Fibroblast of villous mesenchyme (primary cell): ENCODE measurements around the gene FOXN1. TPM values are rescaled to one million over a fixed set of nuclear protein-coding genes. Genes with fewer than 3 reads are reported as not detected.
A peak's percentile ranks its signal among the peaks of the same experiment; 100 is the strongest.

Experiments
- DNase-seq: peaks from one replicate; pipeline ENCODE4 v3.0.0-alpha.2; 2010; ENCODE audit warnings: low read depth
- H3K4me3 ChIP-seq: 2 replicates; pipeline ENCODE4 v1.5.1; 2011; ENCODE audit warnings: low read depth, mild to moderate bottlenecking, low read length
- CTCF ChIP-seq: IDR thresholded peaks from 2 replicates; pipeline ENCODE4 v1.5.1; 2012; ENCODE audit warnings: low read depth, mild to moderate bottlenecking, low read length; ENCODE audit not compliant: insufficient read depth
- total RNA-seq: library from RNA; depleted of rRNA; stranded (reverse); fragments of >200 nt; gene quantifications from 2 replicates; pipeline ENCODE4 v1.2.3, GENCODE V29; 2012

FOXN1 gene
- total RNA-seq, 1 donor, result not detected

GRCh38 chr17:28511858-28512461, 5.8 kb downstream of the FOXN1 start:
- no peak for DNase-seq
- TF ChIP-seq CTCF, result peak; percentile 6
- no peak overlapping the region for H3K4me3 ChIP-seq

GRCh38 chr17:28513476-28513875, 7.3 kb downstream of the FOXN1 start:
- H3K4me3 ChIP-seq, result no peak overlapping the region
- no peak for DNase-seq
- no peak for TF ChIP-seq CTCF

- DNase-seq, result no peak
- no peak for TF ChIP-seq CTCF
- no peak overlapping the region for H3K4me3 ChIP-seq
Measured at GRCh38 chr17:28514561-28515002, 8.4 kb downstream of the FOXN1 start.

- no peak for TF ChIP-seq CTCF
Measured at GRCh38 chr17:28515518-28515917, 9.4 kb downstream of the FOXN1 start.

GRCh38 chr17:28518132-28518531, 12.0 kb downstream of the FOXN1 start:
- no peak for DNase-seq
- no peak overlapping the region for H3K4me3 ChIP-seq
- no peak for TF ChIP-seq CTCF

More at GRCh38 chr17:28515518-28515917, 9.4 kb downstream of the FOXN1 start:
- no peak for DNase-seq
- H3K4me3 ChIP-seq, result no peak overlapping the region

GRCh38 chr17:28518578-28518977, 12.4 kb downstream of the FOXN1 start:
- H3K4me3 ChIP-seq, result no peak overlapping the region
- DNase-seq, result no peak
- TF ChIP-seq CTCF, result no peak

- no peak overlapping the region for H3K4me3 ChIP-seq
- TF ChIP-seq CTCF, result no peak
- no peak for DNase-seq
Measured at GRCh38 chr17:28519236-28519635, 13.1 kb downstream of the FOXN1 start.
